Keratinocyte (primary cell): Measurements from ENCODE around the gene TMEM229B.

ENCODE experiments used
- CTCF ChIP-seq, 3 experiments: IDR thresholded peaks in 1 of 3; conservative IDR thresholded peaks in 1 of 3; optimal IDR thresholded peaks in 1 of 3; 2 replicates in 2 of 3; 3 replicates in 1 of 3; pipeline versions ENCODE3 to v1.5.1; 2011; ENCODE audit warnings: low read length in 3 of 3, mild to moderate bottlenecking in 3 of 3, moderate library complexity in 2 of 3, control low read depth in 1 of 3, inconsistent platforms in 1 of 3; ENCODE audit not compliant: insufficient read depth in 2 of 3; ENCODE audit errors: extremely low read depth in 1 of 3
- EZH2 ChIP-seq: IDR thresholded peaks from one replicate; pipeline ENCODE4 v1.6.1; 2012; ENCODE audit warnings: inconsistent platforms, mild to moderate bottlenecking, low read length, moderate library complexity

DNA sequence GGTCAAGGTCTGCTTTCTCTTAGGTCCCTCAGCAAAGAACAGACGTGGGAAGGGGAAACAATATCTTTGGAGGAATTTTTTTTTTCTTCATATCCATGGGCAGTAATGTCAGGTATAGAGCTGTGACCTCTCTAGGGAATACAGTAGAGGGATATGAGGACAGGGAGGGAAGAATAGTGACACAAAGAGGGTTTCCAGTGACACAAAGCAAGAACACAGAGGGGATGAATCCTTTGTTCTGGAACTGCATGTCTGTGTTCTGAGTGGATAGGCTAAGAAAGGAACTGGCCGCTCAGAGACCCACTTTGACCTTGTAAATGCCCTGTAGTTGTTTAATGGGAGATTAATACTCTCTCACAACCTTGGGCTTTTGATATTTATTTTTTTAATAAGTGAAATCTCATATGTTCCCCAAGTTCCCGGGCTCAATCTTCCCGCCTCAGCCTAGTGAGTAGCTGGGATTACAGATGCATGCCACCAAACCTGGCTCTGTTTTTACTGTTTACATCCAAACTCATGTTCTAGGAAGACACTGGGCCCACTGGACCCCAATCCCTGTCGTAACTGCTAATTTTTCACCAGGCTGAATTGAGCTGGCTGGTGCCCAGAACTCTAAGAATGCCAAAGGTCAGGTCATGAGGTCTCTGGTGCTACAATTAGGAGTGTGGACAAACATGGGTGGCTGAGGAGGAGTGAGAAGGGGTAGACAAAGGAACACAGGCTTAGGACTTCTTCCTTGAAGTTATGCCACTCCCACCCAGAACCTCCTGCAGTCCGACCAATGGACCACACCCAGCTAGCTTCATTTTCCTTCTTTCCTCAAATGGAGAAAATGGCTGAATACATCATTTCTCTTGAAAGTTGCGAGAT, 35.5 kb upstream of the TMEM229B start:
- no peak for TF ChIP-seq EZH2
- TF ChIP-seq CTCF (optimal IDR thresholded peaks at IDR 0.05 in 1 of 3, IDR thresholded peaks at IDR 0.05 in 1 of 3, conservative IDR thresholded peaks at IDR 0.05 in 1 of 3; ENCODE audit: extremely low read depth in 1 of 3, insufficient read depth in 2 of 3, low read length in 3 of 3), result no peak
